GM12865 (cell line): ENCODE results near the gene HUWE1.

Experiments
- DNase-seq: peaks from one replicate; pipeline ENCODE4 v3.0.0; 2010; ENCODE audit warnings: low read depth
- H3K4me3 ChIP-seq: 2 replicates; pipeline ENCODE4 v1.5.1; 2011; ENCODE audit warnings: mild to moderate bottlenecking, low read depth, low read length, control low read depth
- TF ChIP-seq, protein P1 (sequence below): IDR thresholded peaks from 2 replicates; pipeline ENCODE4 v1.5.1; 2011; ENCODE audit warnings: low read length, control low read depth, low read depth, inconsistent platforms; ENCODE audit not compliant: insufficient read depth; ENCODE audit errors: missing control alignments

The HUWE1 gene

DNA sequence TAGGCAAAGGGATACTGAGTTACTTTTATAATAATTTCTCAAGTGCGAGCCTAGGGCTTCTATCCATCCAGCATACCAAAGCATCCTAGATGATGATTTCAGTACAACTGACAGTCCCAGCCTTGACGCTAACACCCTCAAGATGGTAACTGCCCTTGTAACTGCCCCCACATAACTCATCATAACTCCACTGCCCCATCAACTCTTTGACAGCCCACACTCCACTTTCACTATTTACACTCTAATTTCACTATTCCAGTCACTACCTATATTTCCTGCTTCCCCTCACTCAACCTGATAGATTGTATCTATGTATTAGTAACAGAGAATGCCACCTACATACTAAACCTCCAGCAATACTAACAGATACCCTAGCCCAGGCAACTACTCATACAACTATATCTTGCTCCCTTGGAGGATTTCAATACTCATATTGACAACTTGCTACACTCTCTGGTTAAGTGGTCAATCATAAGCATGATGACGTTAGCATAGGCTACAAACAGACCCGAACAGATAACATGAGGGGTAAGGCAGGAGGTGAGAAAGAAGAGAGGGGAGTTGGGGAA, 65.0 kb downstream of the HUWE1 start:
- TF ChIP-seq, protein P1, sequence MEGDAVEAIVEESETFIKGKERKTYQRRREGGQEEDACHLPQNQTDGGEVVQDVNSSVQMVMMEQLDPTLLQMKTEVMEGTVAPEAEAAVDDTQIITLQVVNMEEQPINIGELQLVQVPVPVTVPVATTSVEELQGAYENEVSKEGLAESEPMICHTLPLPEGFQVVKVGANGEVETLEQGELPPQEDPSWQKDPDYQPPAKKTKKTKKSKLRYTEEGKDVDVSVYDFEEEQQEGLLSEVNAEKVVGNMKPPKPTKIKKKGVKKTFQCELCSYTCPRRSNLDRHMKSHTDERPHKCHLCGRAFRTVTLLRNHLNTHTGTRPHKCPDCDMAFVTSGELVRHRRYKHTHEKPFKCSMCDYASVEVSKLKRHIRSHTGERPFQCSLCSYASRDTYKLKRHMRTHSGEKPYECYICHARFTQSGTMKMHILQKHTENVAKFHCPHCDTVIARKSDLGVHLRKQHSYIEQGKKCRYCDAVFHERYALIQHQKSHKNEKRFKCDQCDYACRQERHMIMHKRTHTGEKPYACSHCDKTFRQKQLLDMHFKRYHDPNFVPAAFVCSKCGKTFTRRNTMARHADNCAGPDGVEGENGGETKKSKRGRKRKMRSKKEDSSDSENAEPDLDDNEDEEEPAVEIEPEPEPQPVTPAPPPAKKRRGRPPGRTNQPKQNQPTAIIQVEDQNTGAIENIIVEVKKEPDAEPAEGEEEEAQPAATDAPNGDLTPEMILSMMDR: no peak
- H3K4me3 ChIP-seq: no peak overlapping the region
- no peak for DNase-seq

DNA sequence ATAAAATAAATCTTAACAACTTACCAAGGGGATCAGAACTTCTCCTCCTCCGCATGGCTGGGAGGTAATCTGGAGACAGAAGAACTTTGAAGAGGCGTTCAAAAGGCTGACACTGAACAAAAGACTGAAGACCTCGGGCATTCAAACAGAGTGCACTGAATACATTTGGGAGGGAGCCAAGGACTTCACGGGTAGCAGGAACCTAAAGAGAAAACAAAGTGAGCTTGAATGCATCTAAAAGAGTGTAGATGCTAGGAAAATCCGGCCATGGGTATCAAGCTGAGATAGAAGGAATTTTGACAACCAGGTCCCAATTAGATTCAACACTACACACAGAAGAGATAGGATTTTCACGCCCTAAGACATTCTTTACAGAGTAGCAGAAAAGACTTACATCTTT, 69.6 kb downstream of the HUWE1 start:
- TF ChIP-seq, protein P1: no peak
- DNase-seq: no peak
- H3K4me3 ChIP-seq: no peak overlapping the region

DNA sequence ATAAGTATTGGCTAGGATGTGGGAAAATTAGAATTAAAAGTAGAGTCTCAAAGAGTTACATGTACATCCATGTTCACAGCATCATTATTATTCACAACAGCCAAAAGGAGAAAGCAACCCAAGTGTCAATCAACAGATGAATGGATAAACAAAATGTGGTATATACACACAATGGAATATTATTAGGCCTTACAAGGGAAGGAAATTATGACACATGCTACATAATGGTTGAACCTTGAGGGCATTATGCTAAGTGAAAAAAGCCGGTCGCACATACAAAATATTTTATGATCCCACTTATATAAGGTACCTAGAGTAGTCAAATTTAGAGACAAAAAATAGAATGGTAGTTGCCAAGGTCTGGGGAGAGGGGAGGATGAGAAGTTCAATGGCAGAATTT, 80.1 kb downstream of the HUWE1 start:
- H3K4me3 ChIP-seq: no peak overlapping the region
- DNase-seq: no peak
- TF ChIP-seq, protein P1: no peak

DNA sequence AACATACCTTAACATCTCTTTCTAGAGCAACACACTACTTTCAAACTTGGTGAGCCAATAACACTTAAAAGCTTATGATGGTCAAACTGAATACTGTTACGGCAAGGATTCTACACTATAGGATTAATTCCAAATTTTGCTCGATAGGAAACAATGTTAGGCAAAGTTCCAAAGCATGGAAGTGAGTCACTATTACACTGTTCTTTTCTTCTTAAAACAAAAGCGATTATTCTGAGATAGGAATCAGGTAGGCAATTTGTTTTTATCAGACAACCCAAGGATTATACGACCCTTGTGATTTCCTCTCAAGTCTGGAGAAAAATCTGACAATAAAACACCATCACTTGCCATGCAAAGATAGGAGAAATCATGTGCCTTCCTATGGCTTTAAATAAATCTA, 81.5 kb downstream of the HUWE1 start:
- no peak for DNase-seq
- TF ChIP-seq, protein P1: no peak
- H3K4me3 ChIP-seq: no peak overlapping the region

DNA sequence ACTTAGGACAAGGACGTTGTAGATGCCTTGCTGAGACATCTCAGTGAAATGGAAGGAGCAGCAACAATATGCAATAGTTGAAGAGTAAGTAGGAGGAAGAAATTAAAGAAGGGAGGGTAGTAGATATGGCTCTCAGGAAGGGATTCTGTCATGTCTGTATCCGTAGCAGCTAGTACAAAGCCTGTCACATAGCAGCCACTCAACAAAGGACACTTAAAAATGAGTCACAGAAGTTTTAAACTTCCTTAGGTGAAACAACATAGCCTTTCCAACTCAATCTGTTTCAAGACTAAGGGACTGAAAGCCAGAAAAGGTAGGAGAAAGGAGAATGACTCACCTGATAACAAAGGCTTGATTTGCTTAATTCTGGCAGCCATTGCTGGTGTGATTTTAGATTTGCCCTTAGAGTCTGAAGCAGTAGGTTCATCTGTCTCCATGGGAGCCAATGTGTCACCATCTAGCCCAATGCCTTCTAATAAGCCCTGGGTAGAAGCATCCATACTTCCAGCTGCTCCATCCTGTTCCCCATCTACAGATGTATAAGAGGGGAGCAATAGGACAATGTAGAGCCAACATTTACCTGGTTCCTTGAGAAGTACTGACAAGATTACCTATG, 86.6 kb downstream of the HUWE1 start:
- no peak overlapping the region for H3K4me3 ChIP-seq
- TF ChIP-seq, protein P1: no peak
- DNase-seq: no peak

DNA sequence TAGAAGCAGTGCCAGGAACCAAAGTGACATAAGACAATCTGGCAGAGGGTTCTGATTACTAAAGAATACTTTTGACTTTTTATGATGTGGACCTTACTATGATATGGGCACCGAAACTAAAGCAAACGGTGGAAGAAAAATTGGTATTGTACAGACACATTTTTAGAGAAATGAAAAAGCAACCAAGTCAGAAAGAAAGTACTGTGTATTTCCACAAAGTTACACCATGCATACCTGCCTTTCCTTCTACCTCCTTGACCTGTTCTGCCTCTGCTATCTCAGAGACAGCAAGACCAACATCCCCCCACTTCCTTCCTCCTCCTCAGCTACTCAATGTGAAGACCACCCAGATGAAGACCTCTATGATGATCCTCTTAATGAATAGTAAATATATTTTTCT, 88.3 kb downstream of the HUWE1 start:
- no peak overlapping the region for H3K4me3 ChIP-seq
- DNase-seq: no peak
- TF ChIP-seq, protein P1: no peak
